HL-60 (cell line): ENCODE measurements around the gene FGD1.

Source experiments
- DNase-seq, 2 experiments: peaks; one replicate each; pipeline ENCODE4 v3.0.0-alpha.2; 2010 to 2020; ENCODE audit warnings: low read depth in 1 of 2, low spot score in 1 of 2
- H3K27ac ChIP-seq: fragments of 250-450 bp; sonication (Bioruptor Pico); replicated peaks from 2 replicates; pipeline ENCODE4 v1.5.1; 2020; ENCODE audit warnings: mild to moderate bottlenecking, moderate library complexity
- H3K27me3 ChIP-seq: fragments of 250-450 bp; sonication (Bioruptor Pico); 2 replicates; pipeline ENCODE4 v1.5.1; 2021; ENCODE audit warnings: mild to moderate bottlenecking, moderate library complexity; ENCODE audit not compliant: insufficient read depth, poor library complexity, severe bottlenecking
- H3K4me3 ChIP-seq: replicated peaks from 2 replicates; pipeline ENCODE4 v1.5.1; 2011; ENCODE audit warnings: mild to moderate bottlenecking, control low read depth, low read length; ENCODE audit not compliant: insufficient read depth
- CTCF ChIP-seq: IDR thresholded peaks from one replicate; pipeline ENCODE4 v1.5.1; 2011; ENCODE audit warnings: low read length, control low read depth, inconsistent platforms; ENCODE audit not compliant: insufficient read depth
- GABPA ChIP-seq: IDR thresholded peaks from 2 replicates; pipeline ENCODE4 v1.6.1; 2012; ENCODE audit warnings: low read depth
- POLR2AphosphoS5 ChIP-seq: IDR thresholded peaks from 2 replicates; pipeline ENCODE4 v1.6.1; 2012; ENCODE audit warnings: low read depth
- SPI1 ChIP-seq: IDR thresholded peaks from 2 replicates; pipeline ENCODE4 v1.6.1; 2012; ENCODE audit warnings: low read depth, mild to moderate bottlenecking, borderline replicate concordance
- TF ChIP-seq, protein P1 (sequence below): IDR thresholded peaks from 2 replicates; pipeline ENCODE4 v1.6.1; 2012; ENCODE audit warnings: low read depth; ENCODE audit not compliant: insufficient replicate concordance

Gene FGD1

DNA sequence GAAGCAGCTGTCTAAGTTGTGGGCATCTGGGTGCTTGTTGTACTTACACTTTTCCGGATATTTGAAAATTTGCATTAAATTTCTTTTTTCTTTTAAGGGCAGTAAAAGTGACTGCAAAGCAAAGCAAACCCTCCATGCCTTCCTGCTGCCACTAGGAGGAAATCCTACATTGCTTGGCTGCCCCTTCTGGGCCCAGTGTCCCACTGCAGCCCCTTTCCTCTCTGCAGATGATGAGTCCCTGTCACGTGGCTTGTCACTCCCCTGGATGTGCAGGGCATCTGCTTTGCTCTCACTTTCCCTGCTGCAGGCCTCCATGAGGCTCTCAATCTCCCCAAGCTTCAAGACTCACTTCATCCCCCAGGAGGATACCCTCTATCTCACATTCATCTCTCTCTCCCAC is 43.1 kb downstream of the FGD1 start:
- TF ChIP-seq GABPA (no peak), SPI1 (no peak), POLR2AphosphoS5 (no peak), CTCF (no peak)
- TF ChIP-seq, protein P1, sequence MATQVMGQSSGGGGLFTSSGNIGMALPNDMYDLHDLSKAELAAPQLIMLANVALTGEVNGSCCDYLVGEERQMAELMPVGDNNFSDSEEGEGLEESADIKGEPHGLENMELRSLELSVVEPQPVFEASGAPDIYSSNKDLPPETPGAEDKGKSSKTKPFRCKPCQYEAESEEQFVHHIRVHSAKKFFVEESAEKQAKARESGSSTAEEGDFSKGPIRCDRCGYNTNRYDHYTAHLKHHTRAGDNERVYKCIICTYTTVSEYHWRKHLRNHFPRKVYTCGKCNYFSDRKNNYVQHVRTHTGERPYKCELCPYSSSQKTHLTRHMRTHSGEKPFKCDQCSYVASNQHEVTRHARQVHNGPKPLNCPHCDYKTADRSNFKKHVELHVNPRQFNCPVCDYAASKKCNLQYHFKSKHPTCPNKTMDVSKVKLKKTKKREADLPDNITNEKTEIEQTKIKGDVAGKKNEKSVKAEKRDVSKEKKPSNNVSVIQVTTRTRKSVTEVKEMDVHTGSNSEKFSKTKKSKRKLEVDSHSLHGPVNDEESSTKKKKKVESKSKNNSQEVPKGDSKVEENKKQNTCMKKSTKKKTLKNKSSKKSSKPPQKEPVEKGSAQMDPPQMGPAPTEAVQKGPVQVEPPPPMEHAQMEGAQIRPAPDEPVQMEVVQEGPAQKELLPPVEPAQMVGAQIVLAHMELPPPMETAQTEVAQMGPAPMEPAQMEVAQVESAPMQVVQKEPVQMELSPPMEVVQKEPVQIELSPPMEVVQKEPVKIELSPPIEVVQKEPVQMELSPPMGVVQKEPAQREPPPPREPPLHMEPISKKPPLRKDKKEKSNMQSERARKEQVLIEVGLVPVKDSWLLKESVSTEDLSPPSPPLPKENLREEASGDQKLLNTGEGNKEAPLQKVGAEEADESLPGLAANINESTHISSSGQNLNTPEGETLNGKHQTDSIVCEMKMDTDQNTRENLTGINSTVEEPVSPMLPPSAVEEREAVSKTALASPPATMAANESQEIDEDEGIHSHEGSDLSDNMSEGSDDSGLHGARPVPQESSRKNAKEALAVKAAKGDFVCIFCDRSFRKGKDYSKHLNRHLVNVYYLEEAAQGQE, result no peak
- no peak overlapping the region for H3K4me3 ChIP-seq
- no peak for DNase-seq
- no peaks in the 10 kb centered on the region for H3K27me3 ChIP-seq
- H3K27ac ChIP-seq, result no peak overlapping the region

- no peak for DNase-seq
- Histone ChIP-seq H3K27ac (no peak overlapping the region), H3K27me3 (no peaks in the 10 kb centered on the region), H3K4me3 (no peak overlapping the region)
- no peak for TF ChIP-seq POLR2AphosphoS5
- TF ChIP-seq, protein P1, result no peak
- TF ChIP-seq GABPA, result no peak
- TF ChIP-seq CTCF, result no peak
- no peak for TF ChIP-seq SPI1
Observed at GRCh38 chrX:54449929-54450328, 46.1 kb downstream of the FGD1 start.

- H3K27me3 ChIP-seq, result no peaks in the 10 kb centered on the region
- no peak for DNase-seq
- no peak overlapping the region for H3K27ac ChIP-seq
- H3K4me3 ChIP-seq, result no peak overlapping the region
- no peak for TF ChIP-seq SPI1
- no peak for TF ChIP-seq POLR2AphosphoS5
- peak; percentile 6 for TF ChIP-seq CTCF
- TF ChIP-seq, protein P1, result no peak
- TF ChIP-seq GABPA, result no peak
Observed at GRCh38 chrX:54447461-54447860, 48.6 kb downstream of the FGD1 start.
